ENCODE measurements around the gene MAP3K10.
A peak's percentile ranks its signal among the peaks of the same experiment; 100 is the strongest.
"Not testable (repeated sequence)": the region's sequence is repeated elsewhere in the genome, so short reads cannot be mapped to it uniquely, and the experiment has no call there.

MAP3K10 gene

DNA sequence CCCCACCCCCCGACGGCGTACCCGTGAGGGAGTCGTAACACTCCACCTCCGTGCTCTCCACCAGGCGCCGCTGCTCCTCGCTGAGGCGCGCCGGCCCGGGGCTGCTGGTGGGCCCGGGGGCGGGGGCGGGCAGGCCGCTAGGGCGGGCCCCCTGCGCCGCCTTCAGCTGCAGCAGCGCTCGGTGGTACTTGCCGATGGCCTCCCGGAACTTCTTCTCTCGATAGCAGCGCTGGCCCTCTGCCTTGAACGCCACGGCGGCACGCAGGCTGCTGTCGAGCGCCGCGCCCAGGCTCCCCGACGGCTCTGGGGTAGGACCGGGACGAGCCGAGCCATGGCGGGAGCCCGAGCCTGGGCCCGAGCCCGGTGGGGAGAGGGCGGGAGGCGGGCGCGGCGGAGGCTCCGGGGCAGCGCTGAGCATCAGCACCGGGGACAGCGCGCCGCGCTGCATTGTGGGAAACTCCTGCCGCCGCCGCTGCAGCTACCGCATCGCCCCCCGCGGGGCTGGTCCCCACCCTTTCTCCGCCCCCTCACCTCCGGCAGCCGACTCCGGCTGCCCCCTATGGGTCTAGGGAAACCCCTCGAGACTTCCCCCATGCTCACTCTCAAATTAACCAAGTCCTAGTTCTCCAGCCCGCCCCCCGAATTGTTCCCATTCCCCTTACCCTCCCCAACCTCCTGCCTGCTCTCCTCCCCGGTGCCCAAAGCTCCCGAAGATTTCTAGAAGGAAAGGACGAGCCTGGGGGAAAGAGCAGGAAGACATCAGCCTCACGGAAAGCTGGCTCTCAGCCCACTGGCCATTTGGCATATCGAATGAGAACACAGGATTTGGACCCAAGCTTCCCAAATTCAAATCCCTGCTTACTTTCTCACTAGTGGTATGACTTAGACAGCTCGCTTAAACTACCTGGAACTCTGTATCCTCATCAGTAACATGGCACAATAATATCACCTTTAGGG lies 27.0 kb downstream of the MAP3K10 start, which contains the start of gene TTC9B:
Gene TTC9B, minus strand, starts transcription at position 451 of the 957 bp plus-strand sequence. Its CDS starts 3 bp downstream, at position 448.
- peak; percentile 2 for DNase-seq

DNA sequence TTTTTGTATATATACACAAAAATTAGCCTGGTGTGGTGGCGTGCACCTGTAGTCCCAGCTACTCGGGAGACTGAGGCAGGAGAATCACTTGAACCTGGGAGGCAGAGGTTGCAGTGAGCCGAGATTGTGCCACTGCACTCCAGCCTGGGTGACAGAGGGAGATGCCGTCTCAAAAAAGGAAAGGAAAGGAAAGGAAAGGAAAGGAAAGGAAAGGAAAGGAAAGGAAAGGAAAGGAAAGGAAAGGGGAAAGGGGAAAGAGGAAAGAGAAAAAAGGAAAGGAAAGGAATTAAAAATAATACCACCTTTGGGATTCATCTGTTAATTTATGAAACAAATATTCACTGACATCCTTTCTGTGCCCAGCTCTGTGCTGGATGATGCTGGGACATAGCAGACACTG lies 27.8 kb downstream of the MAP3K10 start:
- not testable (repeated sequence) for DNase-seq

GRCh38 chr19:40219721-40220276 lies 28.6 kb downstream of the MAP3K10 start:
- peak; percentile 61 for DNase-seq

DNA sequence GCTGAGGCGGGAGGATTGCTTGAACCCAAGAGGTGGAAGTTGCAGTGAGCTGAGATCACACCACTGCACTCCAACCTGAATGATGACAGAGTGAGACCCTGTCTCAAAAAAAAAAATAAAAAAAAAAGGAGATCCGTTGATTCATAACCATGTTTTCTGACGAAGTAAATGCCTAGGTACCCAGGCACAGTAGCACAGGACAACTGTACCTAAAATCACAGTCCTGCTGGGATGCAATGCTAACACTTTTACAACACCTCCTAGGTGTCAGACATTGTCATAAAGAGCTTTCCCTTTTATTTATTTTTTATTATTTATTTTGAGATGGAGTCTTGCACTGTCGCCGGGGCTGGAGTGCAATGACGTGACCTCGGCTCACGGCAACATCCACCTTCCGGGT lies 29.4 kb downstream of the MAP3K10 start:
- DNase-seq = no peak

DNA sequence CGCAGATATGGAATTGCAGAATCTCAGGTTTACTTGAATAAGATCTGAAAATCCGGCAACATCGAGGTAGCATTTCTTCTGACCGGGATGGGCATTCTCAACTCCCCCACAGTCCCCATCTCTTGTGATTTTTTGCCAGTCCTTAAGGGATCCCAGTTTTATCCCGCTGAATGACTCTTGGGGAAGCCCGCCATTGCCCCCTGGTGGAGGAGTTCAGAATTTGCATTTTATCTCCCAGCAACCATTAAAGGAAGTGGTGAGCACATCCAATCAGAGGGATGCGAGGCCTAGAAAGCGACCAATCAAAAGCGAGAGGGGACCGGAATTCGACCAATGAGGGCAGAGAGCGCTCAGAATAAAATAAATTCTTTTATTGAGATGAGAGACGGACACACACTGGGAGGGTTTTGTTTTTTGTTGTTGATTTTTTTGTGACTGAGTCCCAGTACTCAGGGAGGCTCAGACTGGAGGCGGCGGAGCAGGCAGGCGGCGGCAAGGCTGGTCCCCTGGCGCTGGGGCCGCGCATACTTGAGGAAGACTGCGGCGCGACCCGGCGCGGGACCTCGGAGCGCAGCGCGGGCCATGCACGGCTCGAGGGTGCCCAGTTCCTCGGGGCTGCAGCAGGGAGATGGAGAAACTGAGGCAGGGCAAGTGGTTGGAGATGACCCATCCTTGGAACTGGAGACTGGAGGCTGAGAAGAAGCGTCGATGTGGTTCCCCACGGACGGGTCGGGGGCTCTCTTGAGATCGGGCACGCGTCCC lies 30.8 kb downstream of the MAP3K10 start:
- peak; percentile 91 for DNase-seq

DNA sequence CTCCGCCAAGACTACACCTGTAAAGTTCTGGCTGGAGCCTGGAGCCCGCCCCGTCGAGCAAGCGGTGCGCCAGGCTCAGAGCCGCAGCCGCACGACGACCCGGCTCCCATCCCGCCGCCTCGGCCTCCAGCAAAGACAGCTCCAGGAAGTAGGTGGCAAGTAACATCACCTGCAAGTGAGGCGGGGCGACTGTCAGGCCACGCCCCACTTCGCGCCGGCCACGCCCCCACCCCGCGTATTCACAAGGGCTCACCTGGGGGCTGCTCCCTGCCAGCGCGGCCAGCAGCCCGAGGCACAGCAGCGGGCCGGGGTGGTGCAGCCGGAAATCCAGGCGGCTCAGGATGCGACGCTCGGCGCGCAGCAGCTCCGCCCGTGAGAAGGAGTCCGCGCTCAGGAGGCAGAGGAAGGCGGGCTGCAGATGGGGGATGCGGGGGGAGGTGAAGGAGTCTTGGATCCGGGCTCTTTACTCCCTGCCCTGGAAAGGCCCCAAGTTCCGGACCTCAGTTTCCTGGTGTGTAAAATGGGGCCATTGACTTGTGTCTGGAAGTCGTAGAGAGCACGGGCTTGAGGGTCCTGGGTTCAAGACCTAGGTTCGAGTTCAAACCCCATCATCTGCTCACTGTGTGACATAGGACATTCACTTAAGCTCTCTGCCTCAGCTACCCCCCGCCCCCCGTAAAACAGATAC lies 32.1 kb downstream of the MAP3K10 start:
- DNase-seq = no peak

- no peak for DNase-seq
These were observed 33.3 kb downstream of the MAP3K10 start for GRCh38 chr19:40224342-40225150.

GRCh38 chr19:40225440-40226305 lies 34.4 kb downstream of the MAP3K10 start:
- DNase-seq = no peak

- no peak for DNase-seq
These were observed 37.1 kb downstream of the MAP3K10 start for GRCh38 chr19:40228346-40228745.

DNA sequence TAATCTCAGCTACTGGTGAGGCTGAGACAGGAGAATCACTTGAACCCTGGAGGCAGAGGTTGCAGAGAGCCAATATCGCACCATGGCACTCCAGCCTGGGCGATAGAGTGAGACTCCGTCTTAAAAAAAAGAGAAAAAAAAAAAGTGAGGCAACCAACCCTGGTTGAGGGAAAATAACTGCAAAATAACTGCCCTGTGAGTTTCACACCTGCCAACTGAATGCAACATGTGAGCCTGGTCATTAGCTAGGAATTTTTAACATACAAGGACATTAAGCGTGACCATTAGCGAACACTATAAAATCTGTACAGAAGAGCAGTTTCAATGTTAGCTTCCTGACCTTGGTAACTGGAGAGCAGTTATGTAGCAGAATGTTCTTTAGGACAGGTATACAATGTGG lies 37.6 kb downstream of the MAP3K10 start:
- DNase-seq = no peak

GRCh38 chr19:40229484-40229883 lies 38.3 kb downstream of the MAP3K10 start:
- DNase-seq = no peak

DNA sequence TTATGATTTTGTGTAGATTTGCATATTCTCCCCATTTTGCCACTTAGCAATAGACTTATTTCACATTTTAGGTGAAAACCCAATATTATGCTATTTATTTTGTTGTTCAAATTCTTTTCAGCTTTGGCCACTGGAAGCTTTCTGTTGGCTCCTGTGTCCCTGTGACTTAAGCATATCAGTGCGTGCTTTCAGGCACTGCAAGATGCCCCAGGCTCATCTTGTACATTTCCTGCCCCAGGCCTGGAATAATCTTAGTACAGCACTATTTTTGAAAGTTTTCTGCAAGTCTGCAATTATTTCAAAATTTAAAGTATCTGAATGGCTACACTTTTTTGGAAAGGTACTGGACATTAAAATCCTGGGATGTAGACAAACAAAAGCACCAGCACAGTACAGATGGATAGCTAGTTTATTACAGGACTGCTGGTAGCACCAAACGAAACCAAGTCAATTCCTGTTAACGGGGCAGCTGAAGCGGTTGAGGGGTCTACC lies 38.7 kb downstream of the MAP3K10 start:
- no peak for DNase-seq

- DNase-seq = no peak
These were observed 39.8 kb downstream of the MAP3K10 start for GRCh38 chr19:40231057-40231456.

DNA sequence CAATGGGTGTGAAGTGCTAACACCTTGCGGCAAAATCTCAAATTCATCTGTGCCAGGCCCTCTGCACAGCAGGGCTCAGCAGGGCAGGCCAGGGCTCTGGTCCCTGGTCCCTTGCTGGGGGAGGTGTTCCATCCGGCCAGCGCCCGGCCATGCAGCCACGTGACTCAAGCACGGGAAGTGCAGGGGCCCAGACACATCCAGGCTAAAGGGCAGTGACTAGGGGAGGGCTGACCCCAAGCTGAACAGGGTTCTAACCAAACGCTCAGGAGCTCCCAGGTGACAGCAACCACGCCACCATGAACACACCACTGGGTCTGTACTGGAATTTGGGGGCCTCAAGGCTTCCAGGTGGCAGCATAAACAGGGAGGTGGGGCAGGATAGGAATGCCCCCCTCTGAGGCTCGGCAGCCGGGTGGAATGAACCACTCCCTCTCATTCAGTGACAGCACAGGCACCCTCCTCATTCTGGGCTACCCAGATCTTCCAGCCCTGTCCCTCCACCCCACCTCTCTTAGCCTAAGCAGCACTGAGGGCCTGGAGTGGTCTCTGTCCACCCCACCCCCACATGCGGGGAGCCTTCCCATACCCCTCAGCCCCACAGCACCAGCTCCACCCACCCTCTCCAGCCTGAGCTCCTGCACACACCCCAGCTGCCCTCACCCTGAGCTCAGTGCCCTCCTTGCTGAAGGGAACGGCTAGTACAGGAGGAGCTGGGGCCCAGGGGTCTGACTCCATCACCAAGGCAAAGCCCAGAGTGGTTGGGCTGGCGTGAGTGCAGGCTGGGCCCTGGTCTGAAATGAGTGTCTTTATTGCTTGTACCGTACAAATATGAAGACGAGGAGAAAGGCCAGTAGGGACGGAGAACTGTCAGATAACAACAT lies 40.6 kb downstream of the MAP3K10 start:
- no peak for DNase-seq

GRCh38 chr19:40232479-40232878 lies 41.3 kb downstream of the MAP3K10 start:
- DNase-seq = no peak

DNA sequence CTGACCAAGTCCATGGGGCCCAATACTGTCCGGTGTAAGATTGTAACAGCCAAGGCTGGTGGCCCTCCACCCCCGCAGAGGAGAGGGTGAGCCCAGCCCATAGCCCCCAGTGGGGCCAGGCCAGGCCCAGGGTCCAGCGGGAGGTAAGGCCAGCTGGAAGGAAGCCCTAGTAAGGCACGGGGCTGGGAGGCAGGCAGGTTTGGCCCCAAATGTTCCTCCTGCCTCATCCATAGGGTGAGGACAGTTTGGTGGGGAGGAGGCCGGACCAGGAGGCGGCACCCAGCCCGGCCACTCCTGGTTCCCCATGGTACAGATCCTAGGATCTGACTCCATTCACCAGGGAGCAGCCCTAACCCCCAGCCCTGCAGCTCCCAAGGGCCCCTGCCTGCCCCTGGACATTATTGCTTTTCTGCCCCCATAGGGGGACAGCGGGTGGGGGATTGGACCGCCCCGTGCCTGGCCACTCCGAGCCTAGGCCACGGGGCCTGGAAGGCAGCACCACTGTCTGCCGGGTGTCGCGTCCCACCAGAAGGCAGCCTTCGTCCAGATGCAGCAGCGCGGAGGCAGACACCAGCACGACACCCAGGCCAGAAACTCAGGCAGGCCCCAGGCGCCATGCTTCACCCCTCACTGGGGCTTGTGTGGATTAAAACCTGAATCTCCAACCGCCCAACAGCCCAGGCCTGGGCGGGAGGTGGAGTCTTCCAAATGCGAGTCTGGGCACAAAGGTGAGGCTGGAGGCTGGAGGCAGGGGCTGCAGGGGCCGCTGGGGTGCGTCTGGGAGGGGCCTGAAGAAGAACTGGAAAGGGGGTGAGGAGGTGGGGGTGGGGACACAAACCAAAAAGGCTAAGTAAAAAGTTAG lies 42.0 kb downstream of the MAP3K10 start:
- DNase-seq = no peak

- no peak for DNase-seq
These were observed 42.7 kb downstream of the MAP3K10 start for GRCh38 chr19:40233811-40234389.
